Measurements from ENCODE around the gene NR2F1-AS1.

The NR2F1-AS1 gene

GRCh38 chr5:93364378-93364777 is 216.6 kb downstream of the NR2F1-AS1 start:
- TF ChIP-seq, protein P1, sequence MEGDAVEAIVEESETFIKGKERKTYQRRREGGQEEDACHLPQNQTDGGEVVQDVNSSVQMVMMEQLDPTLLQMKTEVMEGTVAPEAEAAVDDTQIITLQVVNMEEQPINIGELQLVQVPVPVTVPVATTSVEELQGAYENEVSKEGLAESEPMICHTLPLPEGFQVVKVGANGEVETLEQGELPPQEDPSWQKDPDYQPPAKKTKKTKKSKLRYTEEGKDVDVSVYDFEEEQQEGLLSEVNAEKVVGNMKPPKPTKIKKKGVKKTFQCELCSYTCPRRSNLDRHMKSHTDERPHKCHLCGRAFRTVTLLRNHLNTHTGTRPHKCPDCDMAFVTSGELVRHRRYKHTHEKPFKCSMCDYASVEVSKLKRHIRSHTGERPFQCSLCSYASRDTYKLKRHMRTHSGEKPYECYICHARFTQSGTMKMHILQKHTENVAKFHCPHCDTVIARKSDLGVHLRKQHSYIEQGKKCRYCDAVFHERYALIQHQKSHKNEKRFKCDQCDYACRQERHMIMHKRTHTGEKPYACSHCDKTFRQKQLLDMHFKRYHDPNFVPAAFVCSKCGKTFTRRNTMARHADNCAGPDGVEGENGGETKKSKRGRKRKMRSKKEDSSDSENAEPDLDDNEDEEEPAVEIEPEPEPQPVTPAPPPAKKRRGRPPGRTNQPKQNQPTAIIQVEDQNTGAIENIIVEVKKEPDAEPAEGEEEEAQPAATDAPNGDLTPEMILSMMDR (conservative IDR thresholded peaks at IDR 0.05; ENCODE audit: low read depth, low read length) = no peak

GRCh38 chr5:93360436-93361088 is 220.5 kb downstream of the NR2F1-AS1 start:
- TF ChIP-seq, protein P1 (conservative IDR thresholded peaks at IDR 0.05; ENCODE audit: low read depth, low read length) = no peak
- H3K4me3 ChIP-seq (ENCODE audit: low read length) = no peak overlapping the region
- DNase-seq (ENCODE audit: low read depth) = no peak

More at GRCh38 chr5:93364378-93364777, 216.6 kb downstream of the NR2F1-AS1 start:
- no peak overlapping the region for H3K4me3 ChIP-seq (ENCODE audit: low read length)
- DNase-seq (ENCODE audit: low read depth) = no peak

- TF ChIP-seq, protein P1 (conservative IDR thresholded peaks at IDR 0.05; ENCODE audit: low read depth, low read length) = no peak
- DNase-seq (ENCODE audit: low read depth) = peak; percentile 21
- peak overlapping the region; percentile 9 for H3K4me3 ChIP-seq (ENCODE audit: low read length)
These were observed 221.1 kb downstream of the NR2F1-AS1 start for GRCh38 chr5:93359960-93360305.

Data from retinal pigment epithelial cell (primary cell).